Measurements from ENCODE around the gene KREMEN1. TPM values are rescaled to one million over a fixed set of nuclear protein-coding genes. Genes with fewer than 3 reads are reported as not detected.

Gene KREMEN1
- total and polyA plus RNA-seq, 9 of the 15 experiments (the other 6 are each of a cell fraction or from before 2014, with no cell fraction given), result 0.69 to 11.5 (median 4.3) TPM

DNA sequence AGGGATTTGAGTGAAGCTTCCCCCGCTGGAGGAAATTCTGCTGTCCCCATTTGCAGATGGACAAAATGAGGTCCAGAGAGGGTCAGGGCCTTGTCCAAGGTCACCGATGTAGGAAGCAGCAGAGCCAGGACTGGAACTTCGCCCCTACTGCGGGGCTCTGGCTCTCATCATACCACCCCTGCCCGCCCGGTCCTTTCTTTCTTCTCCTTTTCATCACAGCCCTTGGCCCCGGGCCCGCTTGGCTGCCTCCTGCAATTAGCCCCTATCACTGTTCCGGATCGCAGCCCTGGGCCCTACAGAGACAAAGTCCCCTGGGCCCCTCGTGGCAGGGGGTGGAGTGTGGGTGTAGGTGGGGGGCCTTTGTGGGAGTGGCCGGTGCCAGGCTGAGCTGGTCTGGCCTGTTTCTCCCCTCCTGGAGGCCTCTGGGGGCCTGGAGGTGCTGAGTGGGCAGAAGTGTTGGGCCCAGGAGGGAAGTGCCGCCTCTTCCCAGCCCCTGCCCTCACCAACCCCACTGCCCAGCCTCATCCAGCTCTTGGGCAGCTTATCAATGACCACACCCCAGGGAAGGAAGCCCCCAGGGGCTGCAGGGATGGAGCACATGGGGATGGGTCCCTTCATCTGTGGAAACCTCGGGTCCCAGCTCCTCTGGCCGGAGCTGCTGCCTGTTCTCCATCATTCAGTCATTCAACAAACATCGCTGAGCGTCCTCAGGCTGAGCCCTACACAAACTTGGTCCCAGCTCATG, 136.2 kb downstream of the KREMEN1 start:
- ATAC-seq (no peak), DNase-seq (ENCODE audit: extremely low read depth in 1 of 4, low spot score in 3 of 4) (no peak), FAIRE-seq (no peak)
- no TSS peak for BruUV-seq (replicated peaks)
- H3K36me3 ChIP-seq (ENCODE audit: control insufficient read depth, insufficient read depth, low read length), result no peaks in the 10 kb centered on the region
- intact Hi-C loops (cut with micrococcal nuclease) (no loop called here), in situ Hi-C loops (cut with MboI) (no loop called here)
- 88% methylated on average over 14 of the region's 17 CpGs for WGBS (ENCODE audit: insufficient coverage, low coverage, missing lambda C conversion rate)
- peak overlapping the region in 1 of 2 experiments; percentile 10; a peak in 1 of 4 replicates for H3K9ac ChIP-seq (ENCODE audit: insufficient read depth in 1 of 2, low read depth in 2 of 2, low read length in 2 of 2)
- H3K9me3 ChIP-seq (replicated peaks; ENCODE audit: control insufficient read depth, insufficient read depth, low read depth, low read length), result no peaks in the 10 kb centered on the region
- H2AFZ ChIP-seq (ENCODE audit: low read depth, low read length), result no peak overlapping the region
- no peak overlapping the region for H3K4me3 ChIP-seq
- TF ChIP-seq ZNF143 (CRISPR knock-in tag; IDR thresholded peaks at IDR 0.05) (no peak), HNRNPL (IDR thresholded peaks at IDR 0.05; ENCODE audit: low read depth, low read length) (no peak), ESRRA (IDR thresholded peaks at IDR 0.05; ENCODE audit: borderline replicate concordance, low read depth) (peak; percentile 79)
- TF ChIP-seq, protein P1, sequence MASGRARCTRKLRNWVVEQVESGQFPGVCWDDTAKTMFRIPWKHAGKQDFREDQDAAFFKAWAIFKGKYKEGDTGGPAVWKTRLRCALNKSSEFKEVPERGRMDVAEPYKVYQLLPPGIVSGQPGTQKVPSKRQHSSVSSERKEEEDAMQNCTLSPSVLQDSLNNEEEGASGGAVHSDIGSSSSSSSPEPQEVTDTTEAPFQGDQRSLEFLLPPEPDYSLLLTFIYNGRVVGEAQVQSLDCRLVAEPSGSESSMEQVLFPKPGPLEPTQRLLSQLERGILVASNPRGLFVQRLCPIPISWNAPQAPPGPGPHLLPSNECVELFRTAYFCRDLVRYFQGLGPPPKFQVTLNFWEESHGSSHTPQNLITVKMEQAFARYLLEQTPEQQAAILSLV (tag; IDR thresholded peaks at IDR 0.05), result no peak
- no peak overlapping the region for H3K4me2 ChIP-seq (ENCODE audit: insufficient read depth, low read length)
- H4K20me1 ChIP-seq (replicated peaks; ENCODE audit: control insufficient read depth, insufficient read depth, low read length), result no peaks in the 10 kb centered on the region
- H3K79me2 ChIP-seq (ENCODE audit: control insufficient read depth, insufficient read depth, low read length), result peaks cover 16% of the 10 kb centered on the region; the same call in 2 of the 3 replicates
- no peaks in the 10 kb centered on the region for H3K9me1 ChIP-seq (ENCODE audit: control insufficient read depth, insufficient read depth, low read length)
- POLR2A ChIA-PET, result interaction anchor here (0.7 to 1.2 kb wide), 2 partner anchors 47 to 66 kb away, joined by 3 to 4 read pairs; no protein-coding TSS in a partner anchor
- H3K27me3 ChIP-seq (ENCODE audit: control insufficient read depth in 2 of 2, insufficient read depth in 2 of 2, low read length in 2 of 2), result no peaks in the 10 kb centered on the region
- H3K27ac ChIP-seq (ENCODE audit: extremely low read depth, low read depth, low read length), result no peak overlapping the region
- CTCF ChIA-PET (ENCODE audit: low intra/inter-chr PET ratio), result no interaction called here
- H3K4me1 ChIP-seq (replicated peaks in 1 of 2; ENCODE audit: control insufficient read depth in 2 of 2, insufficient read depth in 2 of 2, low read length in 2 of 2), result peaks cover 12 to 29% of the 10 kb centered on the region in 2 experiments; a peak in 4 of 5 replicates
